ENCODE measurements around the gene EFHD1. TPM values are rescaled to one million over a fixed set of nuclear protein-coding genes. Genes with fewer than 3 reads are reported as not detected.
"Not testable (repeated sequence)": the region's sequence is repeated elsewhere in the genome, so short reads cannot be mapped to it uniquely, and the experiment has no call there.

EFHD1 gene
- total RNA-seq, 1 donor from 2014 or later: 142 TPM

GRCh38 chr2:232707076-232707475 lies 73.7 kb downstream of the EFHD1 start:
- no peak for TF ChIP-seq CTCF (IDR thresholded peaks at IDR 0.05)
- peaks cover 0 to 3% of the 10 kb centered on the region in 2 donors for H3K4me1 ChIP-seq
- peaks cover 19 to 65% of the 10 kb centered on the region in 2 donors for H3K36me3 ChIP-seq

GRCh38 chr2:232713505-232713904 lies 80.1 kb downstream of the EFHD1 start:
- TF ChIP-seq CTCF (IDR thresholded peaks at IDR 0.05): no peak
- no peak overlapping the region for H3K4me3 ChIP-seq
- peaks cover 0 to 4% of the 10 kb centered on the region in 2 donors for H3K4me1 ChIP-seq
- H3K9me3 ChIP-seq: peaks cover 0 to 6% of the 10 kb centered on the region in 2 donors
- no peaks in the 10 kb centered on the region for H3K27me3 ChIP-seq
- intact Hi-C loops (cut with DNase I): no loop called here
- peaks cover 7 to 32% of the 10 kb centered on the region in 2 donors for H3K36me3 ChIP-seq
- no peak overlapping the region for H3K27ac ChIP-seq
- no peak for DNase-seq (ENCODE audit: low spot score in 2 of 2)

More at GRCh38 chr2:232707076-232707475, 73.7 kb downstream of the EFHD1 start:
- peaks cover 0 to 2% of the 10 kb centered on the region in 2 donors for H3K9me3 ChIP-seq
- no peaks in the 10 kb centered on the region for H3K27me3 ChIP-seq
- no peak overlapping the region for H3K4me3 ChIP-seq
- no peak overlapping the region for H3K27ac ChIP-seq
- no peak for DNase-seq (ENCODE audit: low spot score in 2 of 2)
- intact Hi-C loops (cut with DNase I): no loop called here

GRCh38 chr2:232714969-232715368 lies 81.6 kb downstream of the EFHD1 start:
- Histone ChIP-seq H3K9me3 (peaks cover 0 to 6% of the 10 kb centered on the region in 2 donors), H3K4me1 (peaks cover 0 to 4% of the 10 kb centered on the region in 2 donors), H3K36me3 (peaks cover 7 to 21% of the 10 kb centered on the region in 2 donors), H3K27me3 (no peaks in the 10 kb centered on the region), H3K27ac (no peak overlapping the region), H3K4me3 (no peak overlapping the region)
- no peak for TF ChIP-seq CTCF (IDR thresholded peaks at IDR 0.05)
- intact Hi-C loops (cut with DNase I): no loop called here
- DNase-seq (ENCODE audit: low spot score in 2 of 2): no peak

- intact Hi-C loops (cut with DNase I); H3K4me1 ChIP-seq; H3K9me3 ChIP-seq; H3K27me3 ChIP-seq; H3K4me3 ChIP-seq; H3K27ac ChIP-seq; DNase-seq (ENCODE audit: low spot score in 2 of 2); H3K36me3 ChIP-seq: not testable (repeated sequence)
Observed at GRCh38 chr2:232720056-232720455, 86.7 kb downstream of the EFHD1 start.

GRCh38 chr2:232721261-232721660 lies 87.9 kb downstream of the EFHD1 start:
- Histone ChIP-seq H3K36me3 (peaks cover 9 to 21% of the 10 kb centered on the region in 2 donors), H3K27me3 (no peaks in the 10 kb centered on the region), H3K4me3 (no peak overlapping the region), H3K27ac (no peak overlapping the region), H3K9me3 (no peaks in the 10 kb centered on the region), H3K4me1 (no peaks in the 10 kb centered on the region)
- TF ChIP-seq CTCF (IDR thresholded peaks at IDR 0.05): no peak
- no peak for DNase-seq (ENCODE audit: low spot score in 2 of 2)
- intact Hi-C loops (cut with DNase I): no loop called here

- no peak for DNase-seq (ENCODE audit: low spot score in 2 of 2)
- Histone ChIP-seq H3K27me3 (no peaks in the 10 kb centered on the region), H3K27ac (no peak overlapping the region), H3K4me1 (no peaks in the 10 kb centered on the region), H3K36me3 (peaks cover 9 to 22% of the 10 kb centered on the region in 2 donors), H3K4me3 (no peak overlapping the region), H3K9me3 (no peaks in the 10 kb centered on the region)
- TF ChIP-seq CTCF (IDR thresholded peaks at IDR 0.05): no peak
- intact Hi-C loops (cut with DNase I): no loop called here
Observed at GRCh38 chr2:232721882-232722281, 88.5 kb downstream of the EFHD1 start.

All from ascending aorta (tissue), 2 donors.